ENCODE measurements around the gene PRKG1.

DNA sequence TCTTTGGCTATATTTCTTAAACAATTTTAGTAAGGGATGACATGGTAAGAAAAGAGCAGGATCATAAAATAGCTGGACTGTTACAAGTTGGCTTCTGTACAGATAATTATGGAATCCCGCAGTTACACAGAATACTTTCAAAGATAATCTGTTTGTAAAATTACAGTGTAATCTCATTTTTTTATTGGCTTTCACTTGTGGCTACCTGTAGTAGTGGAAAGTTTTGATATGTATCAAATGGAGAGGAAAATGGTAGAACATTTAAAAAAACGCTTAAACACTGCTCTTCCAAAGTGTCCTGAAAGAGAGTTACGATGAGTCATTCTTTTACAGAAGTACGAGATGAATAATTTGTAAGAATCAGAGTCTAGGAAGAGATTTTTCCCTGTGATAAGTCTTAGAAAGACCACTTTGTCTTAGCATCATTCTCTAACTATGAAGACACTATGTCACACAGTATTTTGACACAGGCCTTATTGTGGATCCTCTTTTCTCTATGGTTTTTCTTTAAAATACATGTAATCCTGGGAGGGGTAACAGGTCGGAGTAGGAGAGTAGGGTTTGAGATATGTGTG, 1024.8 kb downstream of the PRKG1 start:
- TF ChIP-seq TAF1 (IDR thresholded peaks at IDR 0.05; ENCODE audit: borderline replicate concordance, insufficient read depth, low read length) (no peak), POLR2AphosphoS5 (IDR thresholded peaks at IDR 0.05; ENCODE audit: low read depth, low read length) (no peak)
